ENCODE measurements around the gene ZNF513. TPM values are rescaled to one million over a fixed set of nuclear protein-coding genes. Genes with fewer than 3 reads are reported as not detected.

The ZNF513 gene
- total RNA-seq, 1 donor from 2014 or later = 6.7 TPM

DNA sequence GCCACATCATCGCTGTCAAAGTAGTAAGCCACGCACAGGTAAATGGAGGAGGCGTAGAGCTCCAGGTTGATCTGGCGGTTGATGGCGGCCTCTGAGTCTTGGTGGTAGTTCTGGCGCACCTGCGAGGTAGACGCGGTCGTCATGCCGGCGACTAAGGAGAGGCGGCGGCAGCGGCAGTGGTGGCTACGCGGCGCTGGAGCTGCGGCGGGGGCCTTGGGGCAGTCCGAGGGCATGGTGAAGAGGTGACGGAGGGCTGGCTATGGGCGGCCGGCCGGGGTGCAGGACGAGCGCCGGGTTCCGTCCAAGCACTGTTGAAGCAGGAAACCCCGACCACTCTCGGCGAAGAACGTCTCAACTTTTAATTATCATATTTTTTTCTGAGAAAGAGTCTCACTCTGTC is 12.7 kb upstream of the ZNF513 start:
- Histone ChIP-seq H3K27ac (replicated peaks) (no peak overlapping the region), H3K4me3 (no peak overlapping the region), H3K36me3 (peaks cover 6% of the 10 kb centered on the region), H3K4me1 (no peaks in the 10 kb centered on the region), H3K27me3 (ENCODE audit: low read depth) (no peaks in the 10 kb centered on the region), H3K9me3 (replicated peaks) (no peaks in the 10 kb centered on the region)
- intact Hi-C loops (cut with micrococcal nuclease) = no loop called here
- no peak for DNase-seq
- TF ChIP-seq, protein P1, sequence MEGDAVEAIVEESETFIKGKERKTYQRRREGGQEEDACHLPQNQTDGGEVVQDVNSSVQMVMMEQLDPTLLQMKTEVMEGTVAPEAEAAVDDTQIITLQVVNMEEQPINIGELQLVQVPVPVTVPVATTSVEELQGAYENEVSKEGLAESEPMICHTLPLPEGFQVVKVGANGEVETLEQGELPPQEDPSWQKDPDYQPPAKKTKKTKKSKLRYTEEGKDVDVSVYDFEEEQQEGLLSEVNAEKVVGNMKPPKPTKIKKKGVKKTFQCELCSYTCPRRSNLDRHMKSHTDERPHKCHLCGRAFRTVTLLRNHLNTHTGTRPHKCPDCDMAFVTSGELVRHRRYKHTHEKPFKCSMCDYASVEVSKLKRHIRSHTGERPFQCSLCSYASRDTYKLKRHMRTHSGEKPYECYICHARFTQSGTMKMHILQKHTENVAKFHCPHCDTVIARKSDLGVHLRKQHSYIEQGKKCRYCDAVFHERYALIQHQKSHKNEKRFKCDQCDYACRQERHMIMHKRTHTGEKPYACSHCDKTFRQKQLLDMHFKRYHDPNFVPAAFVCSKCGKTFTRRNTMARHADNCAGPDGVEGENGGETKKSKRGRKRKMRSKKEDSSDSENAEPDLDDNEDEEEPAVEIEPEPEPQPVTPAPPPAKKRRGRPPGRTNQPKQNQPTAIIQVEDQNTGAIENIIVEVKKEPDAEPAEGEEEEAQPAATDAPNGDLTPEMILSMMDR (IDR thresholded peaks at IDR 0.05; ENCODE audit: borderline replicate concordance) = no peak

DNA sequence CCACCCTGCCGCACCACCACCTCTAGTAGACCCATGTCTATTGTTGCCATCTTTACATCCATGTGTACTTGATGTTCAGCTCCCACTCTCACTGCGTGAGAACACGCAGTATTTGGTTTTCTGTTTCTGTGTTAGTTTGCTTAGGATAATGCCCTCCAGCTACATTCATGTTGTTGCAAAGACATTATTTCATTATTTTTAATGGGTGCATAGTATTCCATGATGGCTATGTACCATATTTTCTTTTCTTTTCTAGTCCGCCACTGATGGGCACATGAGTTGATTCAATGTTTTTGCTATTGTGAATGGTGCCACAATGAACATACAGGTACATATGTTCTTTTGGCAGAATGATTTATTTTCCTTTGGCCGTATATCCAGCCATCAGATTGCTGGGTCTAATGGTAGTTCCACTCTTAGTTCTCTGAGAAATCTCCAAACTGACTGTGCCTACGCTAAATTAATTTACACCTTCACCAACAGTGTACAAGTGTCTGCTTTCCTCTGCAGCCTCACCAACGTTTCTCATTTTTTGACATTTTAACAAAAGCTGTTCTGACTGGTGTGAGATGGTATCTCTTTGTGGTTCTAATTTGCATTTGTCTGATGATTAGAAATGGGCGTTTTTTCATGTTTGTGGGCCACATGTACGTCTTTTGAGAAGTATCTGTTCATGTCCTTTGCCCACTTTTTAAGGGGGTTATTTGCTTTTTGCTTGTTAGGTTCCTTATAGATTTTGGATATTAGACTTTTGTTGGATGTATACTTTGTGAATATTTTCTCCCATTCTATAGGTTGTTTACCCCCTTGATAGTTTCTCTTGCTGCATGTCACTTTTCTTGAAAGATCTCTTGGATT is 10.5 kb upstream of the ZNF513 start:
- intact Hi-C loops (cut with micrococcal nuclease) = no loop called here
- no peak overlapping the region for H3K27ac ChIP-seq (replicated peaks)
- no peak overlapping the region for H3K4me3 ChIP-seq
- H3K4me1 ChIP-seq = no peaks in the 10 kb centered on the region
- H3K27me3 ChIP-seq (ENCODE audit: low read depth) = no peaks in the 10 kb centered on the region
- peaks cover 8% of the 10 kb centered on the region for H3K36me3 ChIP-seq
- DNase-seq = no peak
- H3K9me3 ChIP-seq (replicated peaks) = no peaks in the 10 kb centered on the region
- TF ChIP-seq, protein P1 (IDR thresholded peaks at IDR 0.05; ENCODE audit: borderline replicate concordance) = no peak

DNA sequence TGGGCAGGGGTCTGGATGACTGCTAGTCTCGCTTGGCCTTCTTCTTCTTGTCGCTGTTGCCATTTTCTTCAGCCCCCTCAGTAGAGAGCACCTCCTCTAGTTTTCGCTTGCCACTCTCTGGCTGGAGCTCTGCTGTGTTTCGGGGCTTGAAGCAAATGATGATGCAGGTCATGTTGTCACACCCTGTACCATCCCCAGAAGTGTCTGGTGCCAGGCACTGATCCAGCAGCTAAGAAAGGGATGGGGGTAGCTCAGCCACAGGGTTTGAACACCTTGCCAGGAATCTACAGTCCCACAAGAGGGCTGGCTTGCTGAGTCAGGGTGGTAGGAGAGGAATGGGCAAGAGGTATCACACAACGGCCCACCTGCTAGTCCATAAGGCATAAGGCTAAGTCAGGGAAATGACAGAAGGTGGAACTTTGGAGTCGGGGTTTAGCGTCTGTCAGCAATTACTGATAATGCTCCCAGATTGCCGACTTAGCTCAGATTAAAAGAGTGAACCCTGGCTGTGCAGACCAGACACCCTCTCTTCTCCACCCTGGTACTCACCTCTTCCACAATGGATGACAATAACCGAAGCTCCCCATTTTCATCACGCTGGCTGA is 1.1 kb upstream of the ZNF513 start:
- peak overlapping the region; percentile 81 for H3K4me3 ChIP-seq
- TF ChIP-seq, protein P1 (IDR thresholded peaks at IDR 0.05; ENCODE audit: borderline replicate concordance) = no peak
- H3K27ac ChIP-seq (replicated peaks) = peak overlapping the region; percentile 94
- peaks cover 65% of the 10 kb centered on the region for H3K36me3 ChIP-seq
- H3K27me3 ChIP-seq (ENCODE audit: low read depth) = no peaks in the 10 kb centered on the region
- peaks cover 36% of the 10 kb centered on the region for H3K4me1 ChIP-seq
- DNase-seq = no peak
- intact Hi-C loops (cut with micrococcal nuclease) = no loop called here
- H3K9me3 ChIP-seq (replicated peaks) = no peaks in the 10 kb centered on the region

DNA sequence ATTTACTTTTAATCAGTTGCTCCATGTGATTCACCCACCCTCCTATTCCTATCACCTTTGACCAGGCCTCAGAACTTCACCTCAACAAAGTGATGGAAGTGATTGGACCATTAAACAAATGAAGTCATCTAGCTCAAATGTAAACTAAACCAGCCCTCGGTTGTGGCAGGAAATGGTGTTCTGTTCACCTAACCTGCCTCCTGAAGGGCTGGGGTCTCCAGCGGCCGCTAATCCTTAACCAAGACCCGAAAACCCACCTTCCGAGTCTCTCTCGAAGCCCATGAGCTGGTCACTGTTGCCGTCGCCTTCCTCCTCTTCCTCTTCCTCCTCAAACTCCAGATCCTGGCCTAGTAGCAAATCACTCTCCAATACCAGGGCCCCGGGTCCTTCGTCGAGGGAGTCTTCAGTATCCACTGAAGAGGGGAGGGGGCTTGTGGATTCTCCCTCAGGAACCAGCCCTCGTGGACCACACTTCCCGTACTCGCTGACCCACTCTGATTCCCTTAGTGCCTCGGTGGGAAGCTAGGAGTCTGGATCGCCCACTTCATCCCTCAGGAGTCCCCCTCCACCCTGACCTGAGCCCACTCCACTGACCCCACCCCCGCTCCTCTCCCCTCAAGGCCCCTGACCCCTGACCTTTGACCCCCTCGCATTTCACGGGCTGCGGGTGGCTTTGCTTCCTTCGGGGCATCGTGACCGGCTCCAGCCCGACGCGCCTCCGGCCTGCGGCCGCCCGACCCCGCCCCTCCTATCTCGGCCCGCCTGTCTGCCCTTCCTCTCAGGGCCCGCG is 503 bp downstream of the ZNF513 start:
- Histone ChIP-seq H3K27ac (replicated peaks) (peak overlapping the region; percentile 94), H3K27me3 (ENCODE audit: low read depth) (no peaks in the 10 kb centered on the region), H3K9me3 (replicated peaks) (no peaks in the 10 kb centered on the region), H3K4me3 (peak overlapping the region; percentile 81), H3K4me1 (peaks cover 36% of the 10 kb centered on the region), H3K36me3 (peaks cover 70% of the 10 kb centered on the region)
- TF ChIP-seq, protein P1 (IDR thresholded peaks at IDR 0.05; ENCODE audit: borderline replicate concordance) = no peak
- peak; percentile 70 for DNase-seq
- intact Hi-C loops (cut with micrococcal nuclease) = no loop called here

DNA sequence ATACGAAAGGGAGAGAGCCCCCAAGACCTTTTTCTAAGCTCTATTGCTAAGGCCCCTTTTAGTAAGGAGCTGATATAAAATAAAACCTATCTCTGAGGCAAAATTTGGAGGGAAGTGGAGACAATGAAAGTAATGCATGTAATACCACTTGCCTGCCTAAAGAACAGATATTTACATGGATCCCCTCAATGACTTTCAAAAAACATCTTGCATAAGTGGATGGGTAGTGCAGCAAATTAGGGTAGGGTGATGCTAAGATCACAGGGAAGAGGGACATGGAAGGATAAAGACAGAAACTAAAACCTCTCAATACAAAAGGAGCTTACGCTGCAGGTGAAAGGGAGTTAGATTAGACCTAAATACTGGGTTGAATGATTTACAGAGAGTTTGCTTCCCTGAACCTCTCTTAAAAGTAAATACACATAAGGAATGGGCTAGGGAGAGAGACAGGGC is 1.1 kb downstream of the ZNF513 start:
- H3K4me1 ChIP-seq = peaks cover 36% of the 10 kb centered on the region
- no peaks in the 10 kb centered on the region for H3K27me3 ChIP-seq (ENCODE audit: low read depth)
- H3K27ac ChIP-seq (replicated peaks) = peak overlapping the region; percentile 94
- peaks cover 70% of the 10 kb centered on the region for H3K36me3 ChIP-seq
- intact Hi-C loops (cut with micrococcal nuclease) = no loop called here
- peak overlapping the region; percentile 81 for H3K4me3 ChIP-seq
- TF ChIP-seq, protein P1 (IDR thresholded peaks at IDR 0.05; ENCODE audit: borderline replicate concordance) = no peak
- H3K9me3 ChIP-seq (replicated peaks) = no peaks in the 10 kb centered on the region
- no peak for DNase-seq

All from left ventricle myocardium inferior (tissue), 1 donor.